ENCODE results near the gene UGT3A2.

GRCh38 chr5:36068751-36069281 lies 2.1 kb upstream of the UGT3A2 start:
- TF ChIP-seq CTCF (IDR thresholded peaks at IDR 0.05; ENCODE audit: poor library complexity), result no peak
- TF ChIP-seq EZH2 (IDR thresholded peaks at IDR 0.05; ENCODE audit: borderline replicate concordance), result no peak
- no peak for TF ChIP-seq EZH2phosphoT487 (IDR thresholded peaks at IDR 0.05; ENCODE audit: low read depth, severe bottlenecking, unreplicated experiment)
